ENCODE results near the gene PRDM8. TPM values are rescaled to one million over a fixed set of nuclear protein-coding genes. Genes with fewer than 3 reads are reported as not detected.
"Not testable (repeated sequence)": the region's sequence is repeated elsewhere in the genome, so short reads cannot be mapped to it uniquely, and the experiment has no call there.

PRDM8 gene
- total RNA-seq: 0.73 and 2.5 TPM in 2 replicates

GRCh38 chr4:80196922-80197573, at the start of gene PRDM8:
Gene PRDM8 (plus strand): TSS chr4:80197503. CDS start chr4:80200081, 2,578 bp downstream.
- no peak for DNase-seq (ENCODE audit: extremely low read depth, low read depth, low spot score)

- no peak for DNase-seq (ENCODE audit: extremely low read depth, low read depth, low spot score)
Observed at GRCh38 chr4:80150387-80151180, 46.7 kb upstream of the PRDM8 start.

GRCh38 chr4:80151981-80152380, 45.3 kb upstream of the PRDM8 start:
- no peak for DNase-seq (ENCODE audit: extremely low read depth, low read depth, low spot score)

- DNase-seq (ENCODE audit: extremely low read depth, low read depth, low spot score): no peak
Observed at GRCh38 chr4:80153874-80154544, 43.3 kb upstream of the PRDM8 start.

GRCh38 chr4:80154545-80154933, 42.8 kb upstream of the PRDM8 start:
- no peak for DNase-seq (ENCODE audit: extremely low read depth, low read depth, low spot score)

- no peak for DNase-seq (ENCODE audit: extremely low read depth, low read depth, low spot score)
Observed at GRCh38 chr4:80155316-80155982, 41.9 kb upstream of the PRDM8 start.

GRCh38 chr4:80156410-80156809, 40.9 kb upstream of the PRDM8 start:
- DNase-seq (ENCODE audit: extremely low read depth, low read depth, low spot score): no peak

- DNase-seq (ENCODE audit: extremely low read depth, low read depth, low spot score): no peak
Observed at GRCh38 chr4:80161413-80162058, 35.8 kb upstream of the PRDM8 start.

GRCh38 chr4:80162418-80162817, 34.9 kb upstream of the PRDM8 start:
- DNase-seq (ENCODE audit: extremely low read depth, low read depth, low spot score): no peak

GRCh38 chr4:80165855-80166254, 31.4 kb upstream of the PRDM8 start:
- no peak for DNase-seq (ENCODE audit: extremely low read depth, low read depth, low spot score)

- DNase-seq (ENCODE audit: extremely low read depth, low read depth, low spot score): no peak
Observed at GRCh38 chr4:80171251-80171650, 26.1 kb upstream of the PRDM8 start.

- no peak for DNase-seq (ENCODE audit: extremely low read depth, low read depth, low spot score)
Observed at GRCh38 chr4:80171656-80172055, 25.6 kb upstream of the PRDM8 start.

GRCh38 chr4:80172203-80172602, 25.1 kb upstream of the PRDM8 start:
- no peak for DNase-seq (ENCODE audit: extremely low read depth, low read depth, low spot score)

GRCh38 chr4:80173401-80173800, 23.9 kb upstream of the PRDM8 start:
- peak; percentile 50 for DNase-seq (ENCODE audit: extremely low read depth, low read depth, low spot score)

- no peak for DNase-seq (ENCODE audit: extremely low read depth, low read depth, low spot score)
Observed at GRCh38 chr4:80173841-80174240, 23.5 kb upstream of the PRDM8 start.

GRCh38 chr4:80177793-80178192, 19.5 kb upstream of the PRDM8 start:
- not testable (repeated sequence) for DNase-seq (ENCODE audit: extremely low read depth, low read depth, low spot score)

GRCh38 chr4:80178964-80179363, 18.3 kb upstream of the PRDM8 start:
- no peak for DNase-seq (ENCODE audit: extremely low read depth, low read depth, low spot score)

- no peak for DNase-seq (ENCODE audit: extremely low read depth, low read depth, low spot score)
Observed at GRCh38 chr4:80179637-80180161, 17.6 kb upstream of the PRDM8 start.

- no peak for DNase-seq (ENCODE audit: extremely low read depth, low read depth, low spot score)
Observed at GRCh38 chr4:80180743-80181142, 16.6 kb upstream of the PRDM8 start.

- no peak for DNase-seq (ENCODE audit: extremely low read depth, low read depth, low spot score)
Observed at GRCh38 chr4:80182237-80182866, 15.0 kb upstream of the PRDM8 start.
